ENCODE measurements around the gene IRF6.

Gene IRF6

DNA sequence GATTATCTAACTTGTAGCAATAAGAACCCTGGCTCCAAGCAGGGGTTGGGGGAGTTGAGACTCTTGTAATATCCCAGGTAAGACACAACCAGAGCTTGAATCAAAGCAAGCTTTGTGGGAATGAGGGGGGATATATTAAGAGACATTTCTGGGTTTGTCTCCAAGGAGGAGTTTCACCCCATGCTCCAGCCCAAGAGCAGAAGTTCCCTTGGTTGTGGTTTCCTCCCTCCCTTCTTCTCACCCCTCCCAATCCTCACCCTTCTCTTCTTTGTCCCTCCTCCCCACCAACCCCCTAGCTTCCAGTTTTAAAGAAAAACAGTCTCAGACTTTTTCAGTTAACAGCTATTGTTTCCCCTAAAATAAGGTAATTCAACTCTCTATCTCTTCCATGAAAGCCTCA lies 38.2 kb downstream of the IRF6 start:
- peaks cover 0 to 5% of the 10 kb centered on the region in 2 donors for H3K36me3 ChIP-seq (ENCODE audit: control insufficient read depth in 2 of 2, insufficient read depth in 2 of 2, low read length in 2 of 2)
- H3K9me3 ChIP-seq (ENCODE audit: control insufficient read depth in 2 of 2, low read length in 2 of 2), result no peaks in the 10 kb centered on the region
- peaks cover 8 to 19% of the 10 kb centered on the region in 2 donors for H3K4me1 ChIP-seq (ENCODE audit: control insufficient read depth in 2 of 2, insufficient read depth in 2 of 2, low read length in 2 of 2)
- H3K4me3 ChIP-seq (ENCODE audit: low read length in 2 of 2), result no peak overlapping the region
- H3K27me3 ChIP-seq (ENCODE audit: control insufficient read depth in 2 of 2, insufficient read depth in 2 of 2, low read length in 2 of 2), result no peaks in the 10 kb centered on the region
- H3K27ac ChIP-seq (ENCODE audit: low read depth in 2 of 2, low read length in 2 of 2), result peak overlapping the region in 1 of 2 donors; percentile 76
- no peak overlapping the region for H3K9ac ChIP-seq (ENCODE audit: low read depth in 1 of 2, low read length in 2 of 2)

DNA sequence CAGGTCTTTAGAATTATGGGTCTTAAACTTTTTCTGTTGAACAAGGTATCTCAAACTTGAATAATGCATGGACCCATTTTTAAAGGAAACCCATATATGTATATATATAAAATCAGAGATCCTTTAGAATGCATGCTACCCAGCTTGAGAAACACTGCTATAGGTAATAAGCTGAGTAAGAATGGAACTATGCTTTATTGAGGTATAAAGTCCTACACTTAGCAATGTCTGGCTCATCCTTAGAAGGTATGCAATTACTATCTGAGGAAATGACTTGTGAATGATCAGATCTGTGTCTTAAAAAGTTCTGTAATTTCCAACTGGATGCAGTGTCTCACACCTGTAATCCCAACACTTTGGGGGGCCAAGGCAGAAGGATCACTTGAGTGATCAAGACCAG lies 38.8 kb downstream of the IRF6 start:
- Histone ChIP-seq H3K27me3 (ENCODE audit: control insufficient read depth in 2 of 2, insufficient read depth in 2 of 2, low read length in 2 of 2) (no peaks in the 10 kb centered on the region), H3K27ac (ENCODE audit: low read depth in 2 of 2, low read length in 2 of 2) (no peak overlapping the region), H3K4me1 (ENCODE audit: control insufficient read depth in 2 of 2, insufficient read depth in 2 of 2, low read length in 2 of 2) (peaks cover 8 to 19% of the 10 kb centered on the region in 2 donors), H3K9ac (ENCODE audit: low read depth in 1 of 2, low read length in 2 of 2) (no peak overlapping the region), H3K9me3 (ENCODE audit: control insufficient read depth in 2 of 2, low read length in 2 of 2) (no peaks in the 10 kb centered on the region), H3K36me3 (ENCODE audit: control insufficient read depth in 2 of 2, insufficient read depth in 2 of 2, low read length in 2 of 2) (peaks cover 0 to 8% of the 10 kb centered on the region in 2 donors), H3K4me3 (ENCODE audit: low read length in 2 of 2) (no peak overlapping the region)

GRCh38 chr1:209766051-209766450 lies 39.9 kb downstream of the IRF6 start:
- no peaks in the 10 kb centered on the region for H3K27me3 ChIP-seq (ENCODE audit: control insufficient read depth in 2 of 2, insufficient read depth in 2 of 2, low read length in 2 of 2)
- H3K4me3 ChIP-seq (ENCODE audit: low read length in 2 of 2), result no peak overlapping the region
- H3K4me1 ChIP-seq (ENCODE audit: control insufficient read depth in 2 of 2, insufficient read depth in 2 of 2, low read length in 2 of 2), result peaks cover 4 to 14% of the 10 kb centered on the region in 2 donors
- H3K36me3 ChIP-seq (ENCODE audit: control insufficient read depth in 2 of 2, insufficient read depth in 2 of 2, low read length in 2 of 2), result peaks cover 0 to 8% of the 10 kb centered on the region in 2 donors
- no peak overlapping the region for H3K27ac ChIP-seq (ENCODE audit: low read depth in 2 of 2, low read length in 2 of 2)
- no peaks in the 10 kb centered on the region for H3K9me3 ChIP-seq (ENCODE audit: control insufficient read depth in 2 of 2, low read length in 2 of 2)
- no peak overlapping the region for H3K9ac ChIP-seq (ENCODE audit: low read depth in 1 of 2, low read length in 2 of 2)

DNA sequence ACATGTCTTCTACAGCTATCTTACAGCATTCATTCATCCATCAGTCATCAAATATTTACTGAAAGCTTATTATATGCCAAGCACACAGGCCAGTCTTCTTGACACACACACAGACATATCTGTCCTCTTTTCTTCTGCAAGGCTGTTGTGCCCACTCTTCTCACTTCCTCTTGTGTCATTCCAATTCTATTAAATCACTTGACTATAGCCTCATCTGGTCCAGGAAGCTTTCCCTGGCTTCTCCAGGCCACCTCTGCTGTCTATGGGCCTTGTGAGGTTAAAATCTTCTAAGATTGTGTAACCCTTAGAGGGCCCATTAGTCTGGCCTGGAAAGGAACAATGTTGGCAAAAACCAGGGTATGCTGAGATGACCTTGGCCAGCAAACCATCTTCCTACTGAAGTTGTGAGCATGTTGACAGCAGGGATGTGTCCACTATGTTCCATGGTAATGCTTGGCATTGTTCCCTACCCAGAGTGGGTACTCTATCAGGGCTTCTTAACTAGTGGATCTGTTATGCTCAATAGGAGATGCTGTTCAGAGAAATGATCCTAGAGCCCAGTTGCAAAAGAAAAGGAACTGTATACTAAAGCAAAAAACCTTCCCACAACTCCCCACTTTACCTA lies 44.8 kb downstream of the IRF6 start:
- Histone ChIP-seq H3K9ac (ENCODE audit: low read depth in 1 of 2, low read length in 2 of 2) (no peak overlapping the region), H3K27me3 (ENCODE audit: control insufficient read depth in 2 of 2, insufficient read depth in 2 of 2, low read length in 2 of 2) (no peaks in the 10 kb centered on the region), H3K36me3 (ENCODE audit: control insufficient read depth in 2 of 2, insufficient read depth in 2 of 2, low read length in 2 of 2) (peaks cover 0 to 15% of the 10 kb centered on the region in 2 donors), H3K27ac (ENCODE audit: low read depth in 2 of 2, low read length in 2 of 2) (no peak overlapping the region), H3K4me1 (ENCODE audit: control insufficient read depth in 2 of 2, insufficient read depth in 2 of 2, low read length in 2 of 2) (peaks cover 0 to 6% of the 10 kb centered on the region in 2 donors), H3K9me3 (ENCODE audit: control insufficient read depth in 2 of 2, low read length in 2 of 2) (no peaks in the 10 kb centered on the region), H3K4me3 (ENCODE audit: low read length in 2 of 2) (no peak overlapping the region)

GRCh38 chr1:209759829-209760359 lies 46.0 kb downstream of the IRF6 start:
- no peak overlapping the region for H3K9ac ChIP-seq (ENCODE audit: low read depth in 1 of 2, low read length in 2 of 2)
- peaks cover 0 to 15% of the 10 kb centered on the region in 2 donors for H3K36me3 ChIP-seq (ENCODE audit: control insufficient read depth in 2 of 2, insufficient read depth in 2 of 2, low read length in 2 of 2)
- H3K9me3 ChIP-seq (ENCODE audit: control insufficient read depth in 2 of 2, low read length in 2 of 2), result no peaks in the 10 kb centered on the region
- H3K27ac ChIP-seq (ENCODE audit: low read depth in 2 of 2, low read length in 2 of 2), result no peak overlapping the region
- no peaks in the 10 kb centered on the region for H3K27me3 ChIP-seq (ENCODE audit: control insufficient read depth in 2 of 2, insufficient read depth in 2 of 2, low read length in 2 of 2)
- no peak overlapping the region for H3K4me3 ChIP-seq (ENCODE audit: low read length in 2 of 2)
- peaks cover 0 to 12% of the 10 kb centered on the region in 2 donors for H3K4me1 ChIP-seq (ENCODE audit: control insufficient read depth in 2 of 2, insufficient read depth in 2 of 2, low read length in 2 of 2)

DNA sequence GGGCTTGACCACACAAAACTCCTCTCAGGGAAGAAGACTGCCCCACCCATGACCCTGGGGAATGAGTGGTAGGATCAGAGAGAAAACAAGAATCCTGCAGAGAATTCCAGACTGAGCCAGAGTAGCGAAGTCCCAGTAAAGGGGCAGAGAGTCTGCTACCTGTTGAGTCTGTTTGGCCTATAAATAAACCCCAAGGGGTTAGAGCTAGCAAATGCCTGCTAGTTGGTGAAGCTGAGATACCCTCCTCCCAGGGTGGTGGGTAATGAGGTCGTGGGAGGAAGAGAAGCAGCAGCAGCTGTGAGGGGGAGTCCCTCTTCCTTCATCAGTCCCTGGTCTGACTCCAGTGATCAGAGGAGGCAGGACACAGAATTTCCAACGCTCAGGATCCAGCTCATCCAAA lies 47.5 kb downstream of the IRF6 start:
- Histone ChIP-seq H3K27me3 (ENCODE audit: control insufficient read depth in 2 of 2, insufficient read depth in 2 of 2, low read length in 2 of 2) (no peaks in the 10 kb centered on the region), H3K36me3 (ENCODE audit: control insufficient read depth in 2 of 2, insufficient read depth in 2 of 2, low read length in 2 of 2) (peaks cover 0 to 11% of the 10 kb centered on the region in 2 donors), H3K9me3 (ENCODE audit: control insufficient read depth in 2 of 2, low read length in 2 of 2) (no peaks in the 10 kb centered on the region), H3K4me3 (ENCODE audit: low read length in 2 of 2) (peak overlapping the region in 1 of 2 donors; percentile 75), H3K9ac (ENCODE audit: low read depth in 1 of 2, low read length in 2 of 2) (peak overlapping the region in 1 of 2 donors; percentile 43), H3K4me1 (ENCODE audit: control insufficient read depth in 2 of 2, insufficient read depth in 2 of 2, low read length in 2 of 2) (peaks cover 0 to 12% of the 10 kb centered on the region in 2 donors), H3K27ac (ENCODE audit: low read depth in 2 of 2, low read length in 2 of 2) (no peak overlapping the region)

DNA sequence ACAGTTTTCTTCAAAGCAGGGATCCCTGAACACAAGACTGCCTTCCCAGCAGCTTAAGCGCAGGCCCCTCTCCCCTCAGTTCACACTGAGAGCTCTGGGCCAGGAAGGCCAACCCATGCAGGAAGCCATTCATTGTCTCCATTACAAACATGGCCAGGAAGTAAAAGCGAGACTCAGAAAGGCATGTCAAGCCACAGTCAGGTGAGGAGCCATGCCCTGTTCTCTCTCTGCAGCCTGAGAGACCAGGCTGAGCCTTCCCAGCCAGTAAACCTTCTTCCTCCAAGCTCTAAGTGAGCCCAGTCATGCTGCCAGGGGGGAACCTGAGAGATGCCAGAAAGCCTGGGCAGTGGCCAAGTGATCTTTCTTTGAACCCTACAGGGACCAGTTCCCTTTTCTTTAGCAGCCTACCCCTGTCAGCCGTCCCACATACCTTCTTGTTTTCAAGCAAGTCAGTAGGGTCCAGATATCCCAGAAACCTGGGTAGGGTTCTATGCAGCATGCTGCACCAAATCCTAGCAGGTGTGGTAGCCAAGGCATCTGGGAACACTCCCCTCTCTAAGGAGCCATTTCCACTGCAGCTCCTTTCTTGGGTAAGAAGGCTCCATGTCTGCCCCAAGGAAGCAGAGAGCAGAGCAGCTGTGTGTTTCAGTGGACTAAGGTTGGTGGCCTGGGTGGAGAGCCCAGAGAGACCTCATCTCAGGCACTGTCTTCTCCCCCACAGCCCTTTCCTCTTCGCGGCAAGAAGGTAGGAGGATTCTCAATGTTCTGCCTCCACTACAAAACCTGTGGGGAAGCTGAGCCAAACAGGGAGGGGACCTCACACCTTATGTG lies 49.1 kb downstream of the IRF6 start:
- Histone ChIP-seq H3K4me3 (ENCODE audit: low read length in 2 of 2) (peak overlapping the region; percentile 32 to 75), H3K36me3 (ENCODE audit: control insufficient read depth in 2 of 2, insufficient read depth in 2 of 2, low read length in 2 of 2) (peaks cover 0 to 7% of the 10 kb centered on the region in 2 donors), H3K9ac (ENCODE audit: low read depth in 1 of 2, low read length in 2 of 2) (peak overlapping the region in 1 of 2 donors; percentile 48), H3K27ac (ENCODE audit: low read depth in 2 of 2, low read length in 2 of 2) (peak overlapping the region; percentile 60 to 84), H3K27me3 (ENCODE audit: control insufficient read depth in 2 of 2, insufficient read depth in 2 of 2, low read length in 2 of 2) (no peaks in the 10 kb centered on the region), H3K9me3 (ENCODE audit: control insufficient read depth in 2 of 2, low read length in 2 of 2) (no peaks in the 10 kb centered on the region), H3K4me1 (ENCODE audit: control insufficient read depth in 2 of 2, insufficient read depth in 2 of 2, low read length in 2 of 2) (peaks cover 0 to 15% of the 10 kb centered on the region in 2 donors)

GRCh38 chr1:209755926-209756614 lies 49.9 kb downstream of the IRF6 start, which contains the start of gene TRAF3IP3:
TRAF3IP3 (plus strand) TSS chr1:209756053; CDS start chr1:209760040, 3,987 bp downstream.
- peaks cover 0 to 16% of the 10 kb centered on the region in 2 donors for H3K4me1 ChIP-seq (ENCODE audit: control insufficient read depth in 2 of 2, insufficient read depth in 2 of 2, low read length in 2 of 2)
- H3K36me3 ChIP-seq (ENCODE audit: control insufficient read depth in 2 of 2, insufficient read depth in 2 of 2, low read length in 2 of 2), result peaks cover 0 to 7% of the 10 kb centered on the region in 2 donors
- H3K4me3 ChIP-seq (ENCODE audit: low read length in 2 of 2), result peak within 1 kb of the TSS; percentile 32 to 75
- no peaks in the 10 kb centered on the region for H3K27me3 ChIP-seq (ENCODE audit: control insufficient read depth in 2 of 2, insufficient read depth in 2 of 2, low read length in 2 of 2)
- H3K27ac ChIP-seq (ENCODE audit: low read depth in 2 of 2, low read length in 2 of 2), result peak within 1 kb of the TSS; percentile 60 to 84
- H3K9me3 ChIP-seq (ENCODE audit: control insufficient read depth in 2 of 2, low read length in 2 of 2), result no peaks in the 10 kb centered on the region
- peak within 1 kb of the TSS in 1 of 2 donors; percentile 48 for H3K9ac ChIP-seq (ENCODE audit: low read depth in 1 of 2, low read length in 2 of 2)

- H3K4me1 ChIP-seq (ENCODE audit: control insufficient read depth in 2 of 2, insufficient read depth in 2 of 2, low read length in 2 of 2), result peaks cover 0 to 16% of the 10 kb centered on the region in 2 donors
- H3K27ac ChIP-seq (ENCODE audit: low read depth in 2 of 2, low read length in 2 of 2), result peak overlapping the region in 1 of 2 donors; percentile 84
- no peak overlapping the region for H3K9ac ChIP-seq (ENCODE audit: low read depth in 1 of 2, low read length in 2 of 2)
- H3K36me3 ChIP-seq (ENCODE audit: control insufficient read depth in 2 of 2, insufficient read depth in 2 of 2, low read length in 2 of 2), result peaks cover 0 to 6% of the 10 kb centered on the region in 2 donors
- peak overlapping the region in 1 of 2 donors; percentile 42 for H3K4me3 ChIP-seq (ENCODE audit: low read length in 2 of 2)
- H3K27me3 ChIP-seq (ENCODE audit: control insufficient read depth in 2 of 2, insufficient read depth in 2 of 2, low read length in 2 of 2), result no peaks in the 10 kb centered on the region
- no peaks in the 10 kb centered on the region for H3K9me3 ChIP-seq (ENCODE audit: control insufficient read depth in 2 of 2, low read length in 2 of 2)
Observed at GRCh38 chr1:209755256-209755655, 50.7 kb downstream of the IRF6 start.

Data from mucosa of rectum (tissue), 2 donors.